Right atrium auricular region (tissue), 2 donors: Measurements from ENCODE around the gene KCNQ1. TPM values are rescaled to one million over a fixed set of nuclear protein-coding genes. Genes with fewer than 3 reads are reported as not detected.

ENCODE experiments used
- DNase-seq: peaks from one replicate; pipeline ENCODE4 v3.0.0-alpha.2; 2019; ENCODE audit warnings: low spot score
- H3K27ac ChIP-seq, 2 donors: fragments of 200-600 bp; sonication (generic); 1 replicate in 1 of 2; 2 replicates in 1 of 2; pipeline ENCODE4 v1.5.1; 2016 to 2019
- H3K27me3 ChIP-seq, 2 donors: fragments of 200-600 bp; sonication (generic); one replicate each; pipeline versions ENCODE4 v1.5.1 to v1.6.0; 2017 to 2019
- H3K36me3 ChIP-seq: fragments of 200-600 bp; sonication (generic); one replicate; pipeline ENCODE4 v1.5.1; 2016
- H3K4me1 ChIP-seq, 2 donors: fragments of 200-600 bp; sonication (generic); one replicate each; pipeline versions ENCODE4 v1.5.1 to v1.6.0; 2017 to 2019
- H3K4me3 ChIP-seq, 2 donors: fragments of 200-600 bp; sonication (generic); 1 replicate in 1 of 2; 2 replicates in 1 of 2; pipeline ENCODE4 v1.5.1; 2017 to 2019; ENCODE audit warnings: mild to moderate bottlenecking in 1 of 2, moderate library complexity in 1 of 2
- H3K9me3 ChIP-seq, 2 donors: fragments of 200-600 bp; sonication (generic); one replicate each; pipeline ENCODE4 v1.5.1; 2019
- total RNA-seq, 2 donors: library from RNA; depleted of rRNA; stranded (reverse); fragments of >200 nt; gene quantifications; one replicate each; pipeline ENCODE4 v1.1.0, GENCODE V29; 2016
- TF ChIP-seq, protein P1 (sequence below), 2 donors: fragments of 200-600 bp; sonication (generic); IDR thresholded peaks; one replicate each; pipeline ENCODE4 v1.5.1; 2019; ENCODE audit warnings: antibody characterized with exemption in 2 of 2

Gene KCNQ1
- total RNA-seq, 2 donors from 2014 or later = 12.7 to 25.1 TPM

- TF ChIP-seq, protein P1, sequence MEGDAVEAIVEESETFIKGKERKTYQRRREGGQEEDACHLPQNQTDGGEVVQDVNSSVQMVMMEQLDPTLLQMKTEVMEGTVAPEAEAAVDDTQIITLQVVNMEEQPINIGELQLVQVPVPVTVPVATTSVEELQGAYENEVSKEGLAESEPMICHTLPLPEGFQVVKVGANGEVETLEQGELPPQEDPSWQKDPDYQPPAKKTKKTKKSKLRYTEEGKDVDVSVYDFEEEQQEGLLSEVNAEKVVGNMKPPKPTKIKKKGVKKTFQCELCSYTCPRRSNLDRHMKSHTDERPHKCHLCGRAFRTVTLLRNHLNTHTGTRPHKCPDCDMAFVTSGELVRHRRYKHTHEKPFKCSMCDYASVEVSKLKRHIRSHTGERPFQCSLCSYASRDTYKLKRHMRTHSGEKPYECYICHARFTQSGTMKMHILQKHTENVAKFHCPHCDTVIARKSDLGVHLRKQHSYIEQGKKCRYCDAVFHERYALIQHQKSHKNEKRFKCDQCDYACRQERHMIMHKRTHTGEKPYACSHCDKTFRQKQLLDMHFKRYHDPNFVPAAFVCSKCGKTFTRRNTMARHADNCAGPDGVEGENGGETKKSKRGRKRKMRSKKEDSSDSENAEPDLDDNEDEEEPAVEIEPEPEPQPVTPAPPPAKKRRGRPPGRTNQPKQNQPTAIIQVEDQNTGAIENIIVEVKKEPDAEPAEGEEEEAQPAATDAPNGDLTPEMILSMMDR (IDR thresholded peaks at IDR 0.05) = no peak
- no peaks in the 10 kb centered on the region for H3K27me3 ChIP-seq
- DNase-seq = peak; percentile 48
- H3K9me3 ChIP-seq = peaks cover 0 to 17% of the 10 kb centered on the region in 2 donors
- H3K4me3 ChIP-seq = no peak overlapping the region
- no peaks in the 10 kb centered on the region for H3K36me3 ChIP-seq
- H3K4me1 ChIP-seq = no peaks in the 10 kb centered on the region
- no peak overlapping the region for H3K27ac ChIP-seq
Measured at GRCh38 chr11:2662430-2663299, 217.9 kb downstream of the KCNQ1 start.

GRCh38 chr11:2663506-2663905 is 218.7 kb downstream of the KCNQ1 start:
- Histone ChIP-seq H3K27ac (no peak overlapping the region), H3K36me3 (no peaks in the 10 kb centered on the region), H3K9me3 (peaks cover 0 to 17% of the 10 kb centered on the region in 2 donors), H3K4me3 (no peak overlapping the region), H3K4me1 (no peaks in the 10 kb centered on the region), H3K27me3 (no peaks in the 10 kb centered on the region)
- TF ChIP-seq, protein P1 (IDR thresholded peaks at IDR 0.05) = no peak
- DNase-seq = peak; percentile 36

- H3K27ac ChIP-seq = no peak overlapping the region
- peaks cover 0 to 17% of the 10 kb centered on the region in 2 donors for H3K9me3 ChIP-seq
- no peaks in the 10 kb centered on the region for H3K27me3 ChIP-seq
- no peak overlapping the region for H3K4me3 ChIP-seq
- TF ChIP-seq, protein P1 (IDR thresholded peaks at IDR 0.05) = no peak
- H3K4me1 ChIP-seq = no peaks in the 10 kb centered on the region
- peak; percentile 28 for DNase-seq
- H3K36me3 ChIP-seq = no peaks in the 10 kb centered on the region
Measured at GRCh38 chr11:2663915-2664314, 219.1 kb downstream of the KCNQ1 start.

DNA sequence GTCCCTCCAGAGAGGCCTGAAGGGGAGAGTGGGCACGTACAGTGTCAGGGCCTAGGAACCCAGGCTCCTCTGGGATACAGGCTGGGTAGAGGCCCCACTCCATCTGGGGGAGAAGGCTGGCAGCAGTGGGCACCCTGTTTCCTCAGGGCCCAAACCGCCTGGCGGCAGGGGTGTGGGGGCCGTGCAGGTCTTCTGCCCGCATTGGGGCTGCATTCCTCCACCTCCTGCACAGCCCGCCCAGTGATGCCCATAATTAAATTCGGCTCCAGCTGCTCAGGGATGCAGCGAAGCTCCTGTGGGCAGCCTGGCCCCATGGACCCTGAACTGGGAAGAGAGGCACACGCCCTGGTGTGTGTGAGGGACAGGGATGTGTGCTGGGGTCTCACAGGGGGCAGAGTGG is 219.6 kb downstream of the KCNQ1 start:
- TF ChIP-seq, protein P1 (IDR thresholded peaks at IDR 0.05) = no peak
- Histone ChIP-seq H3K9me3 (peaks cover 0 to 17% of the 10 kb centered on the region in 2 donors), H3K36me3 (no peaks in the 10 kb centered on the region), H3K4me1 (no peaks in the 10 kb centered on the region), H3K4me3 (no peak overlapping the region), H3K27ac (no peak overlapping the region), H3K27me3 (no peaks in the 10 kb centered on the region)
- DNase-seq = peak; percentile 23

DNA sequence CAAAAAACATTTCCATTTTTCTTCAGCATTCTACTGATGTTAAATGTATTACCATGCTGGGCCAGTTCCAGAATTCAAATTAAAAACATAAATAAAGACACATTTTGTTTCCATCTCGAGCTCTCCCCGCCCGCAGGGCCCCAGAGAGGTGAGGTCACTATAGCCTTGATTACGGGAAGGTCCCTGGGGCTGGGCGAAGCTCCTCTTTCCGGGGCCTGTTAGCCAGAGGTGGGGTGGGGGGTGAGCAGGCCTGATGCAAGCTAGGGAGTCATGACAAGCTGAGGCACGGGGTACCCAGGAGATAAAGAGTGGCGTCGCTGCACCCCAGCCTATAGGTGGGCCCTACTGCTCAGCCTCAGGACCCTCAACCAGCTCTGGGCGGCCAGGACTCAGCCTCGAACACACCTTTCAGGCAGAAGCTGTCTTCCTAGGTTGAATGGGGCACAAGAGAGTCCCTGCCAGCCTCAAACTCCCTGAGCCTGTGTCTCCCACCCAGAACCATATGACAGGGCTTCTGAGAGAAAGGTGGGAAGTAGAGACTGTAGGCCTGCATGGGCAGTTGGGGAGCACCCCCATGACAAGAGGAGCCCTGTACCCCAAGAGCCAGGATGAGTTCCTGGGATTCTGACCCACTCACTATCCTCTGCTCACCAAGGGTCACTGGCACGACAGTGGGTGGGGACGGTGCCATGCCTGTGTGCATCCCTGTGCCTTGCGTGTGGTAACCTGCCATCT is 220.2 kb downstream of the KCNQ1 start:
- no peak overlapping the region for H3K4me3 ChIP-seq
- H3K36me3 ChIP-seq = no peaks in the 10 kb centered on the region
- peak; percentile 26 for DNase-seq
- no peaks in the 10 kb centered on the region for H3K27me3 ChIP-seq
- H3K4me1 ChIP-seq = no peaks in the 10 kb centered on the region
- TF ChIP-seq, protein P1 (IDR thresholded peaks at IDR 0.05) = no peak
- no peak overlapping the region for H3K27ac ChIP-seq
- H3K9me3 ChIP-seq = peaks cover 0 to 13% of the 10 kb centered on the region in 2 donors
